Effector CD4-positive, alpha-beta T cell (primary cell): ENCODE results near the gene TP53.
"Not testable (repeated sequence)": the region's sequence is repeated elsewhere in the genome, so short reads cannot be mapped to it uniquely, and the experiment has no call there.

Experiments
- DNase-seq: peaks from one replicate; pipeline ENCODE4 v3.0.0-alpha.2; 2020

The TP53 gene

GRCh38 chr17:7673239-7673638 lies 14.1 kb downstream of the TP53 start:
- no peak for DNase-seq

DNA sequence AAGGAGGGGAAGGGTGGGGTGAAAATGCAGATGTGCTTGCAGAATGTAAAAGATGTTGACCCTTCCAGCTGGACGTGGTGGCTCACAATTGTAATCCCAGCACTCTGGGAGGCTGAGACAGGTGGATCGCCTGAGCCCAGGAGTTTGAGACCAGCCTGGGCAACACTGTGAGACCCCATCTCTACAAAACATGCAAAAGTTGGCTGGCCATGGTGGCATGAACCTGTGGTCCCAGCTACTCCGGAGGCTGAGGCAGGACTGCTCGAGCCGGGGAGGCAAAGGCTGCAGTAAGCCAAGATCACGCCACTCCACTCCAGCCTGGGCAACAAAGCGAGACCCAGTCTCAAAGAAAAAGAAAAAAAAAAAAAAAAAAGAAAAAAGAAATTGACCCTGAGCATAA lies 18.8 kb downstream of the TP53 start:
- no peak for DNase-seq

DNA sequence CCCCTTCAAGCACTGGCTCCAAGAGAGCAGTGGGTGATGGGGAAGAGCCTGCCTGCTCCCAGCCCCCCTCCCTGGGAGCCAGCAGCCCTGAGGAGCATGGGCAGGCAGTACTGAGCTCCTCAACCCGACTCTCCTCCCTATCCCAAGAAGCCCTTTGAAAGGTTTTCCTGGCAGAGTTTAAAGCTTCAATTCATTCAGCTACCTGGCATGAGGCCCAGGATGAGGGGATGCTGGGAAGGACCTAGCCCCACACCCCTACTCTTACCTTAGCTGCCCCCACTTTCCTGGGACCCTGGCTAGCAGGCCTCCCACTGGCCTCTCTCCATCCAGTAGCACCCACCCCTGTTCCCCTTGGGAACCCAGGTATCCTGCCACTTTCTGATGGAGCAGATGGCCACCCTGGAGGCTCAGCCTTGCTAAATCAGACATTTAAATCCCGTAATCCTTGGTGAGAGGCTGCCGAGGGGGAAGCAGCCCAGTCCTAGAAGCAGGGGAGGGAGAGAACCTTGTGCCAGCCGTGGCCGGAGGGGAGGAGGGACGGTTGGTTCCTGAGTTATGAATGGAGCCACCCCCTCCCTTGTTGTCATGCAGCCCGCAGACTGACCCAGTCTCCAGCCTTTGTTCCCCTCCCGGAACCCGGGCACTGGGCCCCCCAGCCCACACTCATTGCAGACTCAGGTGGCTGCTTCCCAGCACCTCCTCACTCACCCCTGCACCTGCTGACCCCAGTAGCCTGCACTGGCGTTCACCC lies 19.5 kb downstream of the TP53 start:
- DNase-seq = no peak

- DNase-seq = no peak
Measured at GRCh38 chr17:7656958-7657609, 30.2 kb downstream of the TP53 start.

DNA sequence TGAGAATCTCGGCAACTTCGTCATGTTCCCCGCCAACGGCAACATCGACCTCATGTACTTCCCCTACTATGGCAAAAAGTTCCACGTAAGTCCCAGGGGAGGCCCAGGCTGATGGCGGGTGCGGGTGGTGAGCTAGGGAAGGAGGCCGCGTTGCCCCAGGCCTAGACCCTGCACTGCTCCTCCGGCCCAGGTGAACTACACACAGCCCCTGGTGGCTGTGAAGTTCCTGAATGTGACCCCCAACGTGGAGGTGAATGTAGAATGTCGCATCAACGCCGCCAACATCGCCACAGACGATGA lies 31.8 kb downstream of the TP53 start:
- DNase-seq = no peak

DNA sequence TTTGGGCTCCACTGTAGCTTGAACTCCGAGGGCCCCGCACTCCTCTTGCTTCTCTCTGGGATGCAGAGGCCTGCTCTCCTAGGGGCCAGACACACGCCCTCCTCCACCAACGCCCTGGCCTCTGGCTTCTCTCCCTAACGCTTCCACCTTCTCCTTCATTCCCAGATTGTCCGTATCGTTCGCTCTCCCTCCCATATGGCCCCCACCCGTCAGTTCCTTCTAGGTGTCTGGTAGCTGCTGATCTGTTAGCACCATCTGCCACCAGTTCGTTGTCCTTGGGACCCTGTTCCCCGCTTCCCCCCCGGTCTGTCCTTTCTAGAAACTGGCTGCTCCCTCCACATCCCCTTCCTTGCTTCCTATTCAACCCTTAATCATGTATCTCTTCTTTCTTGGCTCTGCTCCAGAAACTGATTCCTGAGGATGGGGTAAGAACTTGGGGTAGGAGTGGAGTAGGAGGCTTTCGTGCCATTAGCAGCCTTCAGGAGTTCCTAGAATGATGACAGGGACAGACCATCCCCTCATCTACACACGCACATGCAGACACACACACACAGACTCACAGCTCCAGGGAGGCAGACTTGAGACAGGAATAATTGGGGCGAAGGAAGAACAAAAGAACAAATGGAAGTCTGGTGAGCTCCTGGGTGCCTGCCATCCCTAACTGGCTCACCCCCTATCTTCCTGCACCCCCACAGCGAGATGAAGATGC lies 32.3 kb downstream of the TP53 start:
- DNase-seq = no peak

GRCh38 chr17:7652388-7653356 lies 34.6 kb downstream of the TP53 start:
- DNase-seq = no peak

GRCh38 chr17:7651665-7652387 lies 35.5 kb downstream of the TP53 start:
- no peak for DNase-seq

- no peak for DNase-seq
Measured at GRCh38 chr17:7651097-7651664, 36.1 kb downstream of the TP53 start.

DNA sequence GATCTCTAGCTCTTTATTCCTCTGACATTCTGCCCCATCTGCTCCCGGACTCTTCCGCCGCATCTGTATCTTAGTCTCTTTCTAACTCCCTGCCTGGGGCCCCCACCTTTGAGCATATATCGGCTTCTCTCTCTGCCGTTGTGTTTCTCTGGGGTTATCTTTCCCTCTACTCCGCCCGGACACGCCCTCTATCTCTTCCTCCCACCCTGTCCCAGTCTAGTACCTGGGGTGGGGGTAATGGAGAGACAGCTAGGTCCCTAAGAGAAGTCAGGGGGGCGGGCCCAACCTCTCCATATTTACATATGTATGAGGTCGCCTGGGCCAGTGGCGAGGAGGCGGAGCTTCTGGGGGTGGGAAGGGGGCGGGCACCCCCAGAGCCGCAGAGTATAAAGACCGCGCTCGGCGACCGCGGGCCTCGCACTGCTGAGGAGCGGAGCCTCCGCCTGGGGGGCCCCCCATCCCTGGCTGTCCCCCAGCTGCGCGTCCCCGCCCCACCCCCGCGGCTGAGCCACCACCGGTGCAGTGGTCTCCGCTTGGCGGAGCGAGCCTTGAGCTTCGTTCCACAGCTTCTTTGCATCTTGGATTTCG lies 36.7 kb downstream of the TP53 start, which contains the start of gene ATP1B2:
ATP1B2 (plus strand) TSS at position 418 of the 588 bp plus-strand sequence. CDS start 593 bp downstream, outside the sequence.
- peak; percentile 71 for DNase-seq

GRCh38 chr17:7647018-7647417 lies 40.3 kb downstream of the TP53 start:
- DNase-seq = no peak

GRCh38 chr17:7646457-7646856 lies 40.8 kb downstream of the TP53 start:
- no peak for DNase-seq

- no peak for DNase-seq
Measured at GRCh38 chr17:7644775-7645174, 42.5 kb downstream of the TP53 start.

GRCh38 chr17:7641635-7642034 lies 45.7 kb downstream of the TP53 start:
- DNase-seq = not testable (repeated sequence)

DNA sequence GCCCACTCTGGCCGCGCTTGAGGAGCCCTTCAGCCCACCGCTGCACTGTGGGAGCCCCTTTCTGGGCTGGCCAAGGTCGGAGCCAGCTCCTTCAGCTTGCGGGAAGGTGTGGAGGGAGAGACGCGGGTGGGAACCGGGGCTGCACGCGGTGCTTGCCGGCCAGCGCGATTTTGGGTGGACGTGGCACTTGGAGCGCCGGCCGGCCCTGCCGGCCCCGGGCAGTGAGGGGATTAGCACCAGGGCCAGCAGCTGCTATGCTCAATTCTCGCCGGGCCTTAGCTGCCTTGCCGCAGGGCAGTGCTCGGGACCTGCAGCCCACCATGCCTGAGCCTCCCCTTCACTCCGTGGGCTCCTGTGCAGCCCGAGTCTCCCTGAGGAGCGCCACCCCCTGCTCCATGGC lies 46.5 kb downstream of the TP53 start:
- DNase-seq = no peak

DNA sequence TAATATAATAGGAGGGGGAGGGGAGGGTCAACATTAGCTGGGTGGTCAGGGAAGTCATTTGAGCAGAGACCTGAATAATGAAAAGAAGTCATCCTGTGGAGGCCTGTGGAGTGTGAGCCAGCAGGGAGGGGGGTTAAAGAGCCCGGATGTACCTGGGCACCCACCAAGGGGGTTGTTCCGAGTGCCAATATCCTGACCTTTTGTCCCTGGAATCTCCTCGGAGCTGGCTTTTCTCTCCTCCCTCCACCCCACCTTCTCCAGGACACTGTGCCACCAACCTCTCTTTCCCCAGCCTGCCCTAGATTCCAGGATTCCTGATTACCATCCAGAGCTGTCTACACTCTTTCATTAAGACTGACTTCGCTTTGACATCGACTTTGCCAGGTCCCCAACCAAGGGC lies 51.1 kb downstream of the TP53 start:
- no peak for DNase-seq

DNA sequence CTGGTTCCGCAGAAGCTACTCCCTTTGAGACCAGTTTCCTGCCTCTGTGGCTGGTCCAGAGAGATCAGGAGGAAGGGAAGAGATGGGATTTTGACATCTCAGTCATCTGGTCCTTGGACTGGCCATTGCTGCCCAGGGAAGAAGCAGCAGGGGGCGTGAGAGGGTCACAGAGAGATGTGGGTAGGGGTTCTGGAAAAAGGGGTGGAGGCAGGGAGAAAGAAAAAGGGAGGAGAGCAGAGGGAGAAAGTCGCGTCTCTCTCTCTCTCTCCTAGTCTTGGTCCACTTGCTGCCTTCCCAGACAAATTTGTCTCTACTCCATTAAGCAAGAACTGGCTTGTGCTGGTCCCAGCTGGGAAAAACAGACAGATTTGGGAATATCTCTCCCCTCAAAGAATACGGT lies 52.9 kb downstream of the TP53 start:
- no peak for DNase-seq

GRCh38 chr17:7633093-7633492 lies 54.2 kb downstream of the TP53 start:
- DNase-seq = no peak

DNA sequence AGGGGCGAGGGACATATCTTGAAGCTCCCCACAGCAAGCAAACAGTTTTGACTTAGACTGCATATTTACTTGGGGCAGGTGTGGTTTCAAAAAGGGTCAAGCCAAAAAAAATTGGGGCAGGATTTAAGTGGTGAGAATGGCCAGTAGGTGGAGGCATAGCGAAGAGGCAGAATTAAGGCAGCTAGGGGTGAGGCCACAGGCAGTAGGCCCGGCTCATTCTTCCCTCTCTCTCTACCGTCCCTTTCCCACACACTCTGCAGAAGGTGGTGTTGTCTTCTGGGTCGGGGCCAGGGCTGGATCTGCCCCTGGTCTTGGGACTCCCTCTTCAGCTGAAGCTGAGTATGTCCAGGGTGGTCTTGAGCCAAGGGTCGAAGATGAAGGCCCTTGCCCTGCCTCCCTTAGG lies 54.8 kb downstream of the TP53 start:
- DNase-seq = no peak

GRCh38 chr17:7631398-7632380 lies 55.6 kb downstream of the TP53 start:
- no peak for DNase-seq
